HepG2 (cell line): ENCODE results near the gene EXOC5. TPM values are rescaled to one million over a fixed set of nuclear protein-coding genes. Genes with fewer than 3 reads are reported as not detected.

Experiments used
- MZF1 ChIP-seq: sonication (generic); formaldehyde crosslinking; IDR thresholded peaks from 2 replicates; pipeline ENCODE4 v1.8.1; 2023; ENCODE audit warnings: mild to moderate bottlenecking, missing genetic modification reagents, borderline replicate concordance
- SMC3 ChIP-seq: IDR thresholded peaks from 2 replicates; pipeline ENCODE4 v1.6.1; 2011; ENCODE audit warnings: low read length, improper control_type of control experiment
- ZNF790 ChIP-seq: sonication (generic); formaldehyde crosslinking; IDR thresholded peaks from 2 replicates; pipeline ENCODE4 v1.8.0; 2022; ENCODE audit warnings: missing genetic modification reagents, mild to moderate bottlenecking, borderline replicate concordance
- polyA plus RNA-seq, 8 experiments: library from polyadenylated mRNA; depleted of rRNA in 3 of 8; stranded (reverse) in 7 of 8; unstranded in 1 of 8; fragments of >200 nt; fragmentation: Illumina TruSeq in 4 of 8; extraction: Trizol in 4 of 8; gene quantifications; 2 replicates each; pipeline versions ENCODE4 v1.2.1 to v1.2.3, GENCODE V29; 2011 to 2016; ENCODE audit warnings: low read depth in 4 of 8, missing spikeins in 1 of 8, mixed read lengths in 1 of 8; ENCODE audit not compliant: insufficient read depth in 1 of 8
- total RNA-seq, 5 experiments: library from RNA; depleted of rRNA; stranded (reverse); fragments of >200 nt; fragmentation: Illumina TruSeq; extraction: Trizol; gene quantifications; 2 replicates each; pipeline ENCODE4 v1.2.3, GENCODE V29; 2016; ENCODE audit warnings: low read depth in 1 of 5
- TF ChIP-seq, protein P1 (sequence below): sonication (generic); formaldehyde crosslinking; IDR thresholded peaks from 2 replicates; pipeline ENCODE4 v1.4.0; 2020; ENCODE audit warnings: missing genetic modification reagents, borderline replicate concordance
- TF ChIP-seq, protein P2 (sequence below): sonication (generic); formaldehyde crosslinking; IDR thresholded peaks from 2 replicates; pipeline ENCODE4 v1.4.0; 2020; ENCODE audit warnings: missing genetic modification reagents

The EXOC5 gene
- total and polyA plus RNA-seq, 2 of the 13 experiments (the other 11 are each of a cell fraction or from before 2014, with no cell fraction given): 15.1 to 43.8 TPM

DNA sequence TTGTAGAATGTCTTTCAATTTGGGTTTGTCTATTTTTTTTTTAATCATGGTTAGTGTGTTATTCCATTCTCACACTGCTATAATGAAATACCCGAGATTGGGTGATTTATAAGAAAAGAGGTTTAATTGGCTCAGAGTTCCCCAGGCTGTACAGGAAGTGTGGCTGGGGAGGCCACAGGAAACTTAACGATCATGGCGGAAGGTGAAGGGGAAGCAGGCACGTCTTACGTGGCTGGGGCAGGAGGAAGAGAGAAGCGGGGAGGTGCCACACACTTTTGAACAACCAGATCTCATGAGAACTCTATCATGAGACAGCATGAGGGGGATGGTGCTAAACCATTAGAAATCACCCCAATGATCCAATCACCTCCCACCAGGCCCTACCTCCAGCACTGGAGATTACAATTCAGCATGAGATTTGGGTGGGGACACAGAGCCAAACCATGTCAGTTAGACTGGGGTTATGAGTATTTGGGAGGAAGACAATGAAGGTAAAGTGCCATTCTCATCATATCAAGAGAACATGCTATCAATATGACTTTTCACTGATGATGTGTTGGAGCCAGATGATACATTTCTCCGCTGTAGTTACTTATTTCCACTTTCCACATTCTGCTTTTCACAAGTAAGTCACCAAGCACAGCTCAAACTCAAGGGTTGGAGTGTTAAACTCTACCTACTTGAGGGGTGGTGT, 45.8 kb upstream of the EXOC5 start (continued):
- TF ChIP-seq, protein P1, sequence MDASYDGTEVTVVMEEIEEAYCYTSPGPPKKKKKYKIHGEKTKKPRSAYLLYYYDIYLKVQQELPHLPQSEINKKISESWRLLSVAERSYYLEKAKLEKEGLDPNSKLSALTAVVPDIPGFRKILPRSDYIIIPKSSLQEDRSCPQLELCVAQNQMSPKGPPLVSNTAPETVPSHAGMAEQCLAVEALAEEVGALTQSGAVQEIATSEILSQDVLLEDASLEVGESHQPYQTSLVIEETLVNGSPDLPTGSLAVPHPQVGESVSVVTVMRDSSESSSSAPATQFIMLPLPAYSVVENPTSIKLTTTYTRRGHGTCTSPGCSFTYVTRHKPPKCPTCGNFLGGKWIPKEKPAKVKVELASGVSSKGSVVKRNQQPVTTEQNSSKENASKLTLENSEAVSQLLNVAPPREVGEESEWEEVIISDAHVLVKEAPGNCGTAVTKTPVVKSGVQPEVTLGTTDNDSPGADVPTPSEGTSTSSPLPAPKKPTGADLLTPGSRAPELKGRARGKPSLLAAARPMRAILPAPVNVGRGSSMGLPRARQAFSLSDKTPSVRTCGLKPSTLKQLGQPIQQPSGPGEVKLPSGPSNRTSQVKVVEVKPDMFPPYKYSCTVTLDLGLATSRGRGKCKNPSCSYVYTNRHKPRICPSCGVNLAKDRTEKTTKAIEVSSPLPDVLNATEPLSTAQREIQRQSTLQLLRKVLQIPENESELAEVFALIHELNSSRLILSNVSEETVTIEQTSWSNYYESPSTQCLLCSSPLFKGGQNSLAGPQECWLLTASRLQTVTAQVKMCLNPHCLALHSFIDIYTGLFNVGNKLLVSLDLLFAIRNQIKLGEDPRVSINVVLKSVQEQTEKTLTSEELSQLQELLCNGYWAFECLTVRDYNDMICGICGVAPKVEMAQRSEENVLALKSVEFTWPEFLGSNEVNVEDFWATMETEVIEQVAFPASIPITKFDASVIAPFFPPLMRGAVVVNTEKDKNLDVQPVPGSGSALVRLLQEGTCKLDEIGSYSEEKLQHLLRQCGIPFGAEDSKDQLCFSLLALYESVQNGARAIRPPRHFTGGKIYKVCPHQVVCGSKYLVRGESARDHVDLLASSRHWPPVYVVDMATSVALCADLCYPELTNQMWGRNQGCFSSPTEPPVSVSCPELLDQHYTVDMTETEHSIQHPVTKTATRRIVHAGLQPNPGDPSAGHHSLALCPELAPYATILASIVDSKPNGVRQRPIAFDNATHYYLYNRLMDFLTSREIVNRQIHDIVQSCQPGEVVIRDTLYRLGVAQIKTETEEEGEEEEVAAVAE (CRISPR knock-in tag): no peak
- no peak for TF ChIP-seq ZNF790 (CRISPR knock-in tag)
- TF ChIP-seq, protein P2, sequence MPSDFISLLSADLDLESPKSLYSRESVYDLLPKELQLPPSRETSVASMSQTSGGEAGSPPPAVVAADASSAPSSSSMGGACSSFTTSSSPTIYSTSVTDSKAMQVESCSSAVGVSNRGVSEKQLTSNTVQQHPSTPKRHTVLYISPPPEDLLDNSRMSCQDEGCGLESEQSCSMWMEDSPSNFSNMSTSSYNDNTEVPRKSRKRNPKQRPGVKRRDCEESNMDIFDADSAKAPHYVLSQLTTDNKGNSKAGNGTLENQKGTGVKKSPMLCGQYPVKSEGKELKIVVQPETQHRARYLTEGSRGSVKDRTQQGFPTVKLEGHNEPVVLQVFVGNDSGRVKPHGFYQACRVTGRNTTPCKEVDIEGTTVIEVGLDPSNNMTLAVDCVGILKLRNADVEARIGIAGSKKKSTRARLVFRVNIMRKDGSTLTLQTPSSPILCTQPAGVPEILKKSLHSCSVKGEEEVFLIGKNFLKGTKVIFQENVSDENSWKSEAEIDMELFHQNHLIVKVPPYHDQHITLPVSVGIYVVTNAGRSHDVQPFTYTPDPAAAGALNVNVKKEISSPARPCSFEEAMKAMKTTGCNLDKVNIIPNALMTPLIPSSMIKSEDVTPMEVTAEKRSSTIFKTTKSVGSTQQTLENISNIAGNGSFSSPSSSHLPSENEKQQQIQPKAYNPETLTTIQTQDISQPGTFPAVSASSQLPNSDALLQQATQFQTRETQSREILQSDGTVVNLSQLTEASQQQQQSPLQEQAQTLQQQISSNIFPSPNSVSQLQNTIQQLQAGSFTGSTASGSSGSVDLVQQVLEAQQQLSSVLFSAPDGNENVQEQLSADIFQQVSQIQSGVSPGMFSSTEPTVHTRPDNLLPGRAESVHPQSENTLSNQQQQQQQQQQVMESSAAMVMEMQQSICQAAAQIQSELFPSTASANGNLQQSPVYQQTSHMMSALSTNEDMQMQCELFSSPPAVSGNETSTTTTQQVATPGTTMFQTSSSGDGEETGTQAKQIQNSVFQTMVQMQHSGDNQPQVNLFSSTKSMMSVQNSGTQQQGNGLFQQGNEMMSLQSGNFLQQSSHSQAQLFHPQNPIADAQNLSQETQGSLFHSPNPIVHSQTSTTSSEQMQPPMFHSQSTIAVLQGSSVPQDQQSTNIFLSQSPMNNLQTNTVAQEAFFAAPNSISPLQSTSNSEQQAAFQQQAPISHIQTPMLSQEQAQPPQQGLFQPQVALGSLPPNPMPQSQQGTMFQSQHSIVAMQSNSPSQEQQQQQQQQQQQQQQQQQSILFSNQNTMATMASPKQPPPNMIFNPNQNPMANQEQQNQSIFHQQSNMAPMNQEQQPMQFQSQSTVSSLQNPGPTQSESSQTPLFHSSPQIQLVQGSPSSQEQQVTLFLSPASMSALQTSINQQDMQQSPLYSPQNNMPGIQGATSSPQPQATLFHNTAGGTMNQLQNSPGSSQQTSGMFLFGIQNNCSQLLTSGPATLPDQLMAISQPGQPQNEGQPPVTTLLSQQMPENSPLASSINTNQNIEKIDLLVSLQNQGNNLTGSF: no peak
- TF ChIP-seq SMC3: no peak
- no peak for TF ChIP-seq MZF1 (CRISPR knock-in tag)
